ENCODE measurements around the gene PPP3CB.

PPP3CB gene

DNA sequence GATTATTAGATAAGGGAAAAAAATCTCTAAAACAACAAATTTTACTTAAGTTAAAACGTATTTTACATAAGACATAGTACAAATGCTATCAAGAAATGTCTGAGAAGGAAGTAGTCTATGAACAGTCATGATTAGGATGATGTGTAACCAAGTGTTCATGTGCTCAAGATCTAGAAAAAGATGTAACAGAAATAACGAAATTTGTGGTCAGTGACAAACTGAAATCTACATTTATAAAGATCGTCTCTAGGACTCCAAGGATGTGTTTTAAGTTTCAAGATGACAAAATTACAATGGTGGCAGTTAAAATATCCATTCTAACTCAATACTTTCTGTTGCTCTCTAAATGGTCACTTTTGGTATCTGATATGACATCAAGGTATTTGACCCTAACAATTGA, 17.2 kb downstream of the PPP3CB start:
- no peak for DNase-seq

DNA sequence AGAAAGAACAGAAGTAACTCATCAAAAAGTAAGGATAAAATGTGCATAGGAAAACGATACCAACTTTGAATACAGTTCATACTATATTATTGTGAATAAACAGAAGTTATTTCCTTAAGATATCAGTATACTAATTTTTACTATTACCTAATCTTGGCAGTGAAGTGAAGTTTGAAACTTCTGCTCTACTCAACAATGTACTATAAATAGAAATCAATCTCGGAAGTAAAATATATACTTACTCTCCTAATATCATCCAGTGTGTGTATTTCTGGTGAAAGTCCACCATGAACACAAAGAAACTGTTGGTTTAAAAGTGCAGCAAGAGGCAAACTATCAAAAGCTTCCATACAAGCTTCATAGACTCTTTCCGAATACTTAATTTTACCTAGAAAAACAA, 24.6 kb downstream of the PPP3CB start:
- no peak for DNase-seq

DNA sequence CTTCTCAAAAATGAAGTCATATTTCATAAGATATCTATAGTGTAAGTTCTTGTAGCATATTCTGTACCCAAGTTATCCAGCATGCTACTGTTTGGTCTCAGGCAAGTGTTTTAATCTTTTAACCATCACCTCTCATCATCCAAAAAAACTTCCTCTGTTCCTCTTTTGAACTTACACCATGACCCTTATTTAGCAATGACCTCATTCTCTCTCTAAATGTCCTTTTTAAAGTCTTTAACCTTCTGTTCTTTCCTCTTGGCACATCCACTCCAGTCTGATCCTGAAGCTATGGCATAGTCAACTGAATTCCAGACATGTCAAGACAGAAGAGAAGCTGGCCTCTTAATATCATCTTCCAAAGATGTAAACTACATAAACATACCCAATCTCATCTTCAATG, 26.2 kb downstream of the PPP3CB start:
- DNase-seq = no peak

DNA sequence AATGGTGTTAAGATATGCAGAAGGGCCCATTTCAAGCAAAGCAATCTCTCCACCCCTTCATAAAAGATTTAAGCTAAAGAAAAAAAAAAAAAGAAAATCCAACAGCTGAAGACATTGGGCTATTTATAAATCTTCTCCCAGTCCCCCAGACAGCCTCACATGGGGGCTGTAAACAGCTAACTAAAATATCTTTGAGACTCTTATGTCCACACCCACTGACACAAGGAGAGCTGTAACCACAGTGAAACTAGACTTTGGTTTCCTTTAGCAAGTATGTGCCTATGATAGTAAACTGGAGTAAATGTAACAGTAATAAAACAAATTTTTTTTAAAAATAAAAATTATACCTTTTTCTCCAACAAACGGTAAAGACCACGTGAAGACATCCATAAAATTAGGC, 28.6 kb downstream of the PPP3CB start:
- DNase-seq = no peak

DNA sequence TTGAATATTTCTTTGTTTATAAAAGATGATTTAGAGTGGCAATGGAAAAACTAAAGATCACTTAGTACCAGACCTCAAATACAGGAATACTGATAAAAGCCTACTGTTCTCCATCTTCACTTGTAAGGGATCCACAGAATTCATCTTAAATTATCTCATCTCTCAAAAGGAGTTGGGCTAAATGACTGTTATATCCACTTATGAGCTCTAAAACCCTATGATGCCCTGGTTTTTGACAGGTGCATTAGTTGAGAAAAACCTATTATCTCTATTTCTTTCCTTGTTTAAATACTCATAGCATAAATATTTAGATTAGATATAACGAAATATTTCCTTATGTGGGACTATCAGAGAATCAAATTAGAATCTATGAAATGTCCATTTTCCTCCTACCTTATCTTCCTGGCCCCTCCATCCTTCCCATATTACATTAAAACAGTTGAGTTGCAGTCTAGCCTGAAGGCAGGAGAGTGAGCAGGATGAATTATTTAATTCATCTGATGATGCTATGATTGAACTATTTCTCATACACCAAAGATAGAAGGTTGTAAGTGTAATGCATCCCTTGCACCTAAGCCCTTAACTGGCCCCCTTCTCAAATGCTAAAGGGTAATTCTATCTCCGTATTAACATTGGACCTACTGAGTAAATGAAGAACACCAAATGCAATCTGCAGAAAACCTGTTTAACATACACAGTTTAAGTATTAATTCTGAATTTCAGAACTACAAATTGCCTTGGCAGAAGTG, 29.7 kb downstream of the PPP3CB start:
- DNase-seq = no peak

DNA sequence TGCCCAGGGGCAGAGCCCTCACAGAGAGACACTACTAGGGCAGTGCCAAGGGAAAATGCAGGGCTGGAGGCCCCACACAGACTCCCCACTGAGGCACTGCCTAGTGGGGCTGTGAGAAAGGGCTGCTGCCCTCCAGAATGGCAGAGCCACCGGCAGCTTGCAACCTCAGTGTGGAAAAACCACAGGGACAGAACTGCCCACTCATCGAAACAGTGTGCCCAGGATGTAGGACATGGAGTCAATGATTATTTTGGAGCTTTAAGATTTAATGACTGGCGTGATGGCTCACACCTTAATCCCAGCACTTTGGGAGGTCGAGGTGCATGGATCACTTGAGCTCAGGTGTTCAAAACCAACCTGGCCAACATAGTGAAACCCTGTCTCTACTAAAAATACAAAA, 34.9 kb downstream of the PPP3CB start:
- DNase-seq = no peak

DNA sequence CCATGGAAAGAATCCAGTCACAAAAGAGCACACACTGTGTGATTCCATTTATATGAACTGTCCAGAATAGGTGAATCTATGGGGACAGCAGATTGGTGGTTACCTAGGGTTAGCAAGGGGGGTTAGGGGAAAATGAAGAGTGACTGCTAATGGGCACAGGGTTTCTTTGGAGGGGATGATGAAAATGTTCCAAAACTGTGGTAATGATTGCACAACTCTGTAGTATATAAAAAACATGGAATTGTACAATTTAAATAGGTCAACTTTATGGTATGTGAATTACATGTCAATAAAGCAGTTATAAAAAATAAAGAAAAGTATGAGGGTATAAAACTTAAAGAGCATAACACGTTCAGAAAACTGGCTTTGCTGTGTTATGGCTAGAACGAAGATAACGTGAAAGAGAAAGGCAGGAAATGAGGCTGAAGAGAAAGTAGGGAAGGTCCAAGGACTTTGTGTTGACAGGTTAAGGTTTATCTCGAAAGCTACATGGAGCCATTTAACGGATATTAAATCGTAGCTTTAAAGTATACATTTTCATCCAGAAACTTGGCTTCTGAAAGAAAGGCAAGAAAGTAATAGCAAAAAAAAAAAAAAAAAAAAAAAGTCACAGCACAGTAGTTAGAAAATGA, 36.0 kb downstream of the PPP3CB start:
- no peak for DNase-seq

DNA sequence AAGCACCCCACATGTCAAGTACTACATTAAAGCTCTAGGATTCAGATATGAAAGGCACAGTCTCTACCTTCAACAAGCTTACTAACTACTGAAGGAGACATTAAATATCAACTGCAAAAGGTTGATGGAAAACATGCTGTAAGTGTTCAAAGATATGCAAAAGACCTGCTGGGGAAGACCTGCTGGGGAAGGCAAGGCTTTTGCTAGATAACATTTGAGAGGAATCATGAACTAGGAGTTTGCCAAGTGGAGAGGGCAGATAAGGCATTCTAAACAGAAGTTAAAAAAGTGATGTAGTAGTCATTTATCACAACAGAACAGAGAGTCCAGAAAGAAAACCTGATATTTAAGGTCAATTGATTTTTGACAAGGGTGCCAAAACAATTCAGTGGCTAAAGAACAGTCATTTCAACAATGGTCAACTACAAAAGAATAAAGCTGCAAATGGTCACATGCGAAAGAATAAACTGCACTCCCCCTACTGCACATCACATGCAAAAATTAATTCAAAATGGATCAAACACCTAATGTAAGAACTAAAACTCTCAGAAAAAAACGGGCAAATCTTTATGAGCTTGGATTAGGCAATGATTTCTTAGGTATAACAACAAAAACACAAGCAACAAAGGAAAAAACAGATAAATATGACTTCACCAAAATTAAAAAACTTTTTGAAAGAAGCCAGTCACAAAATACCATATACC, 39.5 kb downstream of the PPP3CB start:
- no peak for DNase-seq

DNA sequence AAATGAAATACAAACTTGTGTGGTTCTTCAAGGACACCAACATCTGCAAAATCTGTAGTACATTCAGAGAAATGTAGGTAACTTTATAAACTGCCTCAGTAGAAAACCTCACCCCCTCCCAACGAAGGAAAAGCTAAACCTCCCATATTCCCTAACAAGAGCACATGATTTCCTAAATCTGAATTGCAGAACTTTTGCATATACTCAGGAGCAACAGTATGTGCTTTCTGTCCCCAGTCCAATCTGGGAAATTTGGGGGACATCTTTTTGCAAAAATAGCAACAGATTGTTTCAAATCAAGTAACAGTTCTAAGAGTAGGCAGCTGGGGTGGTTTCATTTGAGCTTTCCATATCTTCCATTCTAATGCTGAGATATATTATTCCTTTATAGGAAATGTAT, 46.7 kb downstream of the PPP3CB start:
- DNase-seq = no peak

DNA sequence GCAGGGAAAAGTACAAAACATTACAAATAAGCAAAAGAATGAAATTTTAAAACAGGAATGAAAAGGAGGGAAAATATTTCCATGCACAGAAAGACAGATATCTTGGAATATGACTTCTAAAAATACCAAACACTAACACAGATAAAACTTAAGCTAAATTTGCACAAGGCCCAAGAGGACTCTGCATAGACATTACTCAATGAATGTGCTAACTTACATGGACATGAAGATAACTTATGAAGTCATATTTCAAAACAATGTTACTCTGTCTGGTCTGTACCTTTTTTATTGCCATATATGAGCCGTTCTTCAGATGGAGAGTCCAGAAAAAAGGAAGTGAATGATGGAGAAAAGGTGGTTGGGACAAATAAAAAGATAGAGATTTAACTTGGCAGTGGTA, 47.4 kb downstream of the PPP3CB start:
- DNase-seq = no peak

DNA sequence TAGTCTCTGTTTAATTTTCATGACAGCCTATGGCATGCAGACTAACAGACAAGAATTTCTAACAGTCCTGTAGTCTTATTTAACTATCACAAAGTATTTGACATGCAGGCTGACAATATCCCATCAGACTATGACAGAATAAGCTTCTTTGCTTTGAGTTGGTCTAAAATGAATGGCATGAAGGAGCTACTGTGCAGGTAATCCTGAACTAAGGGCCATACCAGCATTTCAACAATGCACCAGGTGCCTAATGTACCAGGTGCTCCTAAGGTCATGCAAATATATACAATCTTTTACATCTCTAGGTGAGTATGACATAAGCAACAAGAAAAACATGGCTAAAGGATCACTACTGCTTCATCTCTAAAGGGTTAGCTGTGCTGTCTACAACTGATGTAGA, 48.9 kb downstream of the PPP3CB start:
- DNase-seq = no peak

DNA sequence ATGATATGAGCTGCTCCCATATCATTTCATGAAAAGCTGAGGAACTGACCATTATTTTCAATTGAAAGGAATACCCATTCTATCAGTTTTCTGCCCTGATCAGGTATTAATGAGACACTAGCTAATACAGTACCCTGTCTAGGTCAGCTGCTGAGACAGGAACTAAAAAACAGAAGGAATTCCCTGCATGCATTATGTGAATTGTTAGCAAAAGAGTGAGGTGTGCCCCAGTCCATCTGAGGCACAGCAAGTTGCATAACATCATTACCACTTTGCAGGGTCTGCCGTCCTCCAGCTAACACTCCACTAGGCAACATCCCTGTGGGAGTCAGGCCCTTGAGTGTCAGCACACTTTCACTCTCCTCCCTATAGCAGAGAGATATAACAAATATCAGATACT, 51.4 kb downstream of the PPP3CB start:
- no peak for DNase-seq

DNA sequence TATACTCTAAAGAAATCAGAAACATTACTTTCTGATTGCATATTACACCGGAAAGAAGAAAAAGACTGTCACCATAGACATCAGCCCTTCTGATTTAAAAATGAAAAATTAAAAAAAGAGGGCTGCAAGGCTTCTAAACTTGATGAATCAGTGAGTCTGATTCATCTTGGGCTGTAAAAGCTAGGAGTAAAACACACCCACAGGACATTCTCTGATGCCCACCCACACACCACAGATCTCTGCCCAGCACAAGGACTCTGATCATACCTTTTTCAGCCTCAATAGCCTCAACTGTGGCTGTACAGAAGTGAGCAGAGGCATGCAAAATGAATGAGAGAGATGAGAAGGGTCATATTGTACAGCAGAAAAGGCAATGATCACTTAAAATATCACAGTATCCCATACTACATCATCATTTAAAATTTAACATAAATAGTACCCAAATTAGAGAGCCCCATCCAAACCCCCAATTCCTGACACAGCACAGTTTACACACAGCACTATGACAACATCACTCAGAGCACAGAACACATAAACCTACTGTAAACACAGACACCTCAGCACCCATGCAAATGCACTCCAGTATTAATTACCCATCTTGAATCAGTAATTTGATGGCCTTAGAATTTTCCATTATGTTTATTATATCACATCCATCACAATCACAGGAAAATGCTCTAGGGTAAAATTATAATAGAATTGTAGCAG, 56.1 kb downstream of the PPP3CB start:
- DNase-seq = no peak

DNA sequence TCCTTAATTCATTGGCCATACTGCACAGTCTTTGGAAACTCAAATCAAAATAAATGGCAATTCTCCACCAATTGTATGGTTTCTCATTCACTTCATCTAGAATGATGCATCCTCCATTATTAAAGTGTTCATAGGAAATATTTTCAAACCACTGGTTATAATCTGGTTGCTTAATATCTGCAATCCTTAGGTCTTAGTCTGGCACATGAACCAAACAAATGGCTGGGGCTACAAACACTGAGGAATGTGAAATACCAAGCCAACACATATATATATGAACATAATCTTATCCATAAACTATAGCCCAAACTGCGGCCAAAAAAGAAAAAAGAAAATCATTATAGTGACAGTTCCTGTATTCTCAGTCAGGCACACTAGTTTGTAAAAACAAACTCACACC, 56.8 kb downstream of the PPP3CB start:
- DNase-seq = no peak

DNA sequence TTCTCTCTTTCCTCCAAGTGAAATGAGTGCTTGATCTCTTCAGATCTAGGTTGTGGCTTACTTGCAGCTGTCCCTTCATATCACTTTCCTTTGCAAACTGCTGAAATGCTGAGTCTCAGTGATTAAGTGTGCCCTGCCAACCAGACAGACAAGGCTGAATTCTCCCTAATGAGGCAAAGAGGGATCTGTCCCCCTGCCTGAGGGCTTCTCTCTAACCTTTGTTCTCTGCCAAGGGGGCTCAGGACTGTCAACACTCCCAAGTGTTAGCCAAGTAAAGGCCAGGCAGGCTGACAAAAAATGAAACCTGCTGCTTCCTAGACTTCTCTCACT, 62.3 kb downstream of the PPP3CB start, which contains the start of gene MSS51:
Gene MSS51, minus strand, starts transcription at position 24 of the 330 bp plus-strand sequence. CDS start 5,277 bp downstream, outside the sequence.
- no peak for DNase-seq

DNA sequence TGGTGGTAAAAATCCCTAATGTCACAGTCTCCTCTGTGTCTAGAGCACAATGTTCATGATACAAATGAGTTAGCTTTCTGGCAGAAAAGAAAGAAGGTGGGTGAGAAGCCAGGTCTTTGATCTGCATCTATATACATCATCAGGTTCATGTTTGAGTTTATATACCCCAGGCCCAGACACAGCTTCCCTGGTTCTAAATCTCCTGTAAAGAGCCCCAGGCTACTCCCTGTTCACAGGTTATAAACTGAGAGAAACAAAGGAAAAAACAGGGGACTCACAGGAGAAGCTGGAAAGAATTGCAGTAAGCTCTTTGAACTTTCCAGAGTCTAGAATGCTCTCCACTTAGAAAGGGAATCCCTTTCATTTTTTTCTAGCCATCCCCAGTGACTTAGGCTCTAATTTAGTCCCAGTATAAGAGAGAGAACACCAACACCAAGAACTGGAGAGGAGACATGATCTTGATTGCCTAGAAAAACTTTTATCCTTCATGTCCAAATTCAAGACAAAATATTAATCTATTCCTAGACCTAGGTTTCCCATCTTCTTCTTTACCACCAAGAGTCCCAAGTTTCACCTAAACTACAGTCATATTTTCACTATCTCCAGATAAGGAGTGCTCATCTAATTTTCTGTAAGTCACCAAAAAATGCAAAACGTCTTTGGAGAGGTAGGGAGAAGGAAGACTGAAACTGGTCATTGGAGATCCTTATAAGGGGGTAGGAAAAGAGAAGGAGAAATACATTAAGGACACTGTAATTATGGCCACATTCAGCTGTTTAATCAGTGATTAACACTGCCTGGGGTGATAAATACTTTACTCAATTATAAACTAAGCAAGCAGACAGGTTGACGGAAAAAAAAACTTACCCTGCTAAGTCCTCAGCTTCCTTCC, 62.9 kb downstream of the PPP3CB start:
- DNase-seq = no peak

DNA sequence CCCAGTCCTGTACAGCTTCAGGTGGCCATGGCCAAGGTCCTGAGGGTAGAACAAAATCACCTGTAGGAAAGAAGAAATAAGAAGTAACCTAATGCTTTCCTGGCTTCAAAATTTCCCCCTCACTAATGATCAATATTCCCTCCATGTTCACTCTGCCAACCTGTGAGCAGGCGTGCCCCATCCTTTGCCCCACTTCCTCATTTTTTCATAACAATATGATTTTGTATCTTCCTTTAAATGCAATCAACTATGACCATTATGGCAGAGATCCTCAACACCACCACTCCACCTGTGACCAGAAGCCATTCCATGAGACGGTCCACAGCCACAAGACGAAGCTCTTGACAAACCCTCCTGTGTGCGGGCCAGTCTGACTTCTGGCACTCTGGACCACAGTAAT, 69.5 kb downstream of the PPP3CB start:
- no peak for DNase-seq

DNA sequence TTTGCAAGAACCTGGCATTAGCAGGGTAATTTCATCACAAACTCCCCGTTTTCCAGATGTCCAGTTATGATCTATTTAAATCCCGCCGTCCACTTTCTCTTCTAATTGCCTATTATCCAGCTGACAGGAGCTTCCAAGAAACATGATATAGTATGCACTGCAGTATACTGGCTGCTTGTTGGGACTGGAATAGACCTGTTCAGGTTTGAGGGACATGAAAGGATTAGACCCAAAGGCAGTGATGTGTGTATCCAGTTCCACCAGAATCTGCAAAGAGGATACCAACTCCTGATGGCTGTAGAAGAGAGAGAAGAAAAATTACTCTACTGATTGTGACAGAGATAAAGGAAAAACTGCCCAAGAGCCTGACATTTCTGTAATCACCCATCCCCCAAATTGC, 71.3 kb downstream of the PPP3CB start:
- no peak for DNase-seq

DNA sequence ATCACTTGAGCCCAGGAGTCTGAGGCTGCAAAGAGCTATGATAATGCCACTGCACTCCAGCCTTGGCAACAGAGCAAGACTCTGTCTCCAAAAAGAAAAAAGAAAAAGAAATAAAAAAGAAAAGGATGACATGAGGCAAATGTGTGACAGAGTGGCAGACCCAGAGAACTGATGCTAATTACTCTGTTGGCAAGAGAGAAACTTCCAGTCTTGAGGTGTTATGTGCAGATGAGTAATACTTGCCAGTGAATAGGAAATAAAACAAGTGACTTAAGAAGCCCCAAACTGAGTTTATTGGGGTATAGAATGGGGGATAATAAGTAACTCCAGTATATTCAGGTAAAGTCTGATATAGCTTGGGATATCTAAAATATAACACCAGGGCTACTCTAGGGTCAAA, 72.5 kb downstream of the PPP3CB start:
- DNase-seq = no peak

DNA sequence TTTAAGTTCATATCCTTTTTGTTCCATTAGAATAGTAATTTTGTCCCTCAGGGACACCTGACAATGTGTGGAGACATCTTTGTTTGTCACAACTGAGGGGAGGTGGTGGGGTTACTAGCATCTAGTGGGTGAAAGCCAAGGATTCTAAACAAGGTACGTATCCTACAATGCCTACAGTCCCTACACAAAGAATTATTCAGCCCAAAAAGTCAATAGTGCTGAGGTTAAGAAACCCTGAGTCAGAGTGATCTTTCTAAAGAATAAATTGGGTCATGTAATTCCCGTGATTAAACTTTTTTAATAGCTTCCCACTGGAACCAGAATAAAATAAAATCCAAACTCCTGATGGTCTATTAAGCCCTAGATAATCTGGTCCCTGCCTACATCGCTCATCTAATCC, 79.3 kb downstream of the PPP3CB start:
- DNase-seq = no peak

DNA sequence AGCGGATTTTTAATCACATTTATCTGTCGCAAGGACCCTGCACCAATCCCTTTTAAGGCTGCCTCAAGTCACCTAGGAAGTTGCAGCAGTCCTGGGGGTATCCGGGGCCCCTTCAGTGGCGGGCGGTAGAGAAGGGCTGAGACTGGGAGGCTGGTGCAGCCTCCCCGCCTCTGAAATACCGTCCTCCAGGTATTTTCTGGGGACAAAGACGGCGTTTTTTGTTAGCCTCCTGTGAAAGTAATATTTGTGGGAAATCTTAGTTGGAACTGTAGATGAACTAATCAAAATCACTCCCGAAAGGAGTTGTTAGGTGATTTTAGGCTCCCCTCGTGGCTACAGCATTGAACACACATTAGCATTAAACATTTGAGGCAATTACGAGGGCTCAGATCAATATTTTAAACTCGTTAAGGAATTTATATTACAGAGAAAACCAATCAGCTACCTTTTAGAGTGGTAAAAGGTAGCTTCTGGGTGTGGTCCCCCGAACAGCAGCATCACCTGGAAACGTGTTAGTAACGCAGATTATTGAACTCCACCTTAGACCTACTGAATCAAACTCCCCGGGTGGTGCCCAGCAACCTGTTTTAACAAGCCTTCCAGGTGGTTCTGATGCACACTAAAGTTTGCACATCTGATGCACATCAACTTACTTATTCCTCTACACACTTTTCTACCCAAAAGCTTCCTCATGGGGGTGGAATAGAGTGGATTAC, 81.4 kb downstream of the PPP3CB start:
- DNase-seq = no peak

Data from stimulated activated CD4-positive, alpha-beta T cell treated with anti-CD3 and anti-CD28 coated beads, Interleukin-4, amount 100 ng/mL, for 4 hours (primary cell).